Endodermal cell (in vitro differentiated cells): ENCODE results near the gene CLTCL1. TPM values are rescaled to one million over a fixed set of nuclear protein-coding genes. Genes with fewer than 3 reads are reported as not detected.

Experiments used
- DNase-seq: peaks from one replicate; pipeline ENCODE4 v3.0.0-alpha.2; 2017
- H3K27ac ChIP-seq: 2 replicates; pipeline ENCODE4 v1.5.1; 2013; ENCODE audit warnings: mild to moderate bottlenecking, low read depth, low read length, moderate library complexity
- H3K27me3 ChIP-seq: 2 replicates; pipeline ENCODE4 v1.6.1; 2013; ENCODE audit warnings: mild to moderate bottlenecking, low read length, moderate library complexity; ENCODE audit not compliant: insufficient read depth, control insufficient read depth, poor library complexity, severe bottlenecking
- H3K36me3 ChIP-seq: 2 replicates; pipeline ENCODE4 v1.7.0; 2013; ENCODE audit warnings: mild to moderate bottlenecking, low read length, moderate library complexity; ENCODE audit not compliant: control insufficient read depth, insufficient read depth
- H3K4me1 ChIP-seq: one replicate; pipeline ENCODE4 v1.7.0; 2013; ENCODE audit warnings: low read length; ENCODE audit not compliant: control insufficient read depth, insufficient read depth
- H3K4me3 ChIP-seq: 2 replicates; pipeline ENCODE4 v1.5.1; 2013; ENCODE audit warnings: mild to moderate bottlenecking, low read length, moderate library complexity
- H3K9ac ChIP-seq: 2 replicates; pipeline ENCODE4 v1.6.1; 2013; ENCODE audit warnings: mild to moderate bottlenecking, low read length, moderate library complexity; ENCODE audit not compliant: poor library complexity, severe bottlenecking; ENCODE audit errors: extremely low read depth
- H3K9me3 ChIP-seq: 2 replicates; pipeline ENCODE4 v1.6.1; 2013; ENCODE audit warnings: mild to moderate bottlenecking, low read length, moderate library complexity; ENCODE audit not compliant: control insufficient read depth
- H3K27ac Mint-ChIP-seq: 2 replicates; pipeline ENCODE4 v1.8.0; 2020; ENCODE audit warnings: mixed read lengths
- H3K27me3 Mint-ChIP-seq: 2 replicates; pipeline ENCODE4 v1.8.0; 2021; ENCODE audit warnings: mild to moderate bottlenecking, mixed read lengths; ENCODE audit not compliant: insufficient read depth
- H3K36me3 Mint-ChIP-seq: 2 replicates; pipeline ENCODE4 v1.8.0; 2020; ENCODE audit warnings: low read depth, mixed read lengths
- H3K4me1 Mint-ChIP-seq: 2 replicates; pipeline ENCODE4 v1.8.0; 2020; ENCODE audit warnings: mixed read lengths
- H3K4me3 Mint-ChIP-seq: 2 replicates; pipeline ENCODE4 v1.8.0; 2020; ENCODE audit warnings: mild to moderate bottlenecking, moderate library complexity, mixed read lengths
- H3K9me3 Mint-ChIP-seq: 2 replicates; pipeline ENCODE4 v1.8.0; 2020; ENCODE audit warnings: mild to moderate bottlenecking, mixed read lengths
- WGBS, 2 experiments: methylation state at CpG; one replicate each; pipeline versions ENCODE4 v1.1.5 to v1.1.7; 2013; ENCODE audit warnings: missing lambda C conversion rate in 2 of 2, mixed read lengths in 1 of 2; ENCODE audit not compliant: insufficient coverage in 1 of 2, insufficient read length in 1 of 2; 5-methylcytosine and 5-hydroxymethylcytosine counted together
- total RNA-seq, 2 donors: library from RNA; stranded (reverse); fragmentation: NEBNext Ultra II Directional in 1 of 2; extraction: Animal tissue kit (Norgen Biotek cat#: 25700) in 1 of 2; gene quantifications; 2 replicates in 1 of 2; 3 replicates in 1 of 2; pipeline ENCODE4 v1.2.1, GENCODE V29; 2021
- TF ChIP-seq, protein P1 (sequence below): fragments of 200-600 bp; sonication (generic); conservative IDR thresholded peaks from 2 replicates; pipeline ENCODE4 v1.5.0; 2021; ENCODE audit warnings: antibody characterized with exemption, mild to moderate bottlenecking

Gene CLTCL1
- total RNA-seq, 2 donors from 2014 or later, result 11.8 to 14.4 TPM

DNA sequence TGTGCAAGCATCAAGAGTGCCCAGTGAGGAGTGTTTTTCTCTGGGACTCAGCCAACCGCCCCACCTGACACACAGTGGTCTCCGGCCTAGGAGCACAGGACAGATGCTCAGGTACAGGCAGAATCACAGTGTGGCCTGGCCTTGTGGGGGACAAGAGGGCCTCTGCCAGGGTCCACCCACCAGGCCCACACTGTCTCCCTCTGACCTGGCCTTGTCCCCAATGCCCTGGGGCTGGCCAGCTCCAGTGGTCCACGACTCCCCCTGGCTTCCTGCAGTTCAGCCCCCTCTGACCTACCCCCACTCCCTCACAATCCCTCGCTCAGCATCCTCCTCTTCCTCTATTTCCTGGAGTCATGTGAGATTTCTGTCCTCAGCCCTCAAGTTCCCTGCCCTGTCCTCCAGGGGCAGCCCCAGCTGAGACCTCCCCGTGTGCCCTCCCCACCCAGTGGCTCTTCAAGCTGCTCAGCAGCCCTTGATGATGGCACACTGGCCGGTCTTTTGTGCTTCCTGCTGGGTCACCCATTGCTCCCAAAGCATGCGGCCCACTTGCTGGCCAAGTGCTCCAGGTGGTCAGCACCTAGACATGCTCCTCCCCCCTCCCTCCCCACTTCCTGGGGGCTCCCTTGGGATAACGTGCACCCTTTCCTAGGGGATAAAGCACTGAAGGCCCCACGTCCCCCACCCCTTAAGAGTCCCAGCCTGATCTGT lies 158.7 kb downstream of the CLTCL1 start:
- H3K4me1 Mint-ChIP-seq, result no peaks in the 10 kb centered on the region
- H3K4me3 ChIP-seq, result no peak overlapping the region
- H3K27ac ChIP-seq, result no peak overlapping the region
- H3K27me3 Mint-ChIP-seq, result no peaks in the 10 kb centered on the region
- no peaks in the 10 kb centered on the region for H3K4me1 ChIP-seq
- TF ChIP-seq, protein P1, sequence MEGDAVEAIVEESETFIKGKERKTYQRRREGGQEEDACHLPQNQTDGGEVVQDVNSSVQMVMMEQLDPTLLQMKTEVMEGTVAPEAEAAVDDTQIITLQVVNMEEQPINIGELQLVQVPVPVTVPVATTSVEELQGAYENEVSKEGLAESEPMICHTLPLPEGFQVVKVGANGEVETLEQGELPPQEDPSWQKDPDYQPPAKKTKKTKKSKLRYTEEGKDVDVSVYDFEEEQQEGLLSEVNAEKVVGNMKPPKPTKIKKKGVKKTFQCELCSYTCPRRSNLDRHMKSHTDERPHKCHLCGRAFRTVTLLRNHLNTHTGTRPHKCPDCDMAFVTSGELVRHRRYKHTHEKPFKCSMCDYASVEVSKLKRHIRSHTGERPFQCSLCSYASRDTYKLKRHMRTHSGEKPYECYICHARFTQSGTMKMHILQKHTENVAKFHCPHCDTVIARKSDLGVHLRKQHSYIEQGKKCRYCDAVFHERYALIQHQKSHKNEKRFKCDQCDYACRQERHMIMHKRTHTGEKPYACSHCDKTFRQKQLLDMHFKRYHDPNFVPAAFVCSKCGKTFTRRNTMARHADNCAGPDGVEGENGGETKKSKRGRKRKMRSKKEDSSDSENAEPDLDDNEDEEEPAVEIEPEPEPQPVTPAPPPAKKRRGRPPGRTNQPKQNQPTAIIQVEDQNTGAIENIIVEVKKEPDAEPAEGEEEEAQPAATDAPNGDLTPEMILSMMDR, result no peak
- H3K36me3 ChIP-seq, result peaks cover 30% of the 10 kb centered on the region
- no peak overlapping the region for H3K27ac Mint-ChIP-seq
- no peak for DNase-seq
- no peaks in the 10 kb centered on the region for H3K9me3 ChIP-seq
- no peak overlapping the region for H3K4me3 Mint-ChIP-seq
- peaks cover 42% of the 10 kb centered on the region for H3K36me3 Mint-ChIP-seq
- no peak overlapping the region for H3K9ac ChIP-seq
- no peaks in the 10 kb centered on the region for H3K27me3 ChIP-seq
- WGBS, 2 experiments, result 93 to 100% methylated on average over 3 to 9 of the region's 9 CpGs
- no peaks in the 10 kb centered on the region for H3K9me3 Mint-ChIP-seq

GRCh38 chr22:19132153-19132552 lies 159.4 kb downstream of the CLTCL1 start:
- Mint-ChIP-seq H3K27me3 (no peaks in the 10 kb centered on the region), H3K9me3 (no peaks in the 10 kb centered on the region)

GRCh38 chr22:19131685-19132015 lies 159.9 kb downstream of the CLTCL1 start:
- Histone ChIP-seq H3K4me3 (no peak overlapping the region), H3K36me3 (peaks cover 19% of the 10 kb centered on the region), H3K27me3 (no peaks in the 10 kb centered on the region), H3K4me1 (no peaks in the 10 kb centered on the region), H3K9me3 (no peaks in the 10 kb centered on the region), H3K27ac (no peak overlapping the region), H3K9ac (no peak overlapping the region)
- TF ChIP-seq, protein P1, result no peak
- Mint-ChIP-seq H3K4me3 (no peak overlapping the region), H3K27me3 (no peaks in the 10 kb centered on the region), H3K9me3 (no peaks in the 10 kb centered on the region), H3K36me3 (peaks cover 30% of the 10 kb centered on the region), H3K4me1 (no peaks in the 10 kb centered on the region), H3K27ac (no peak overlapping the region)
- 95 to 96% methylated on average over 19 of the region's 19 CpGs for WGBS, 2 experiments
- no peak for DNase-seq

More at GRCh38 chr22:19132153-19132552, 159.4 kb downstream of the CLTCL1 start:
- H3K4me3 Mint-ChIP-seq, result no peak overlapping the region
- no peaks in the 10 kb centered on the region for H3K27me3 ChIP-seq
- 91 to 94% methylated on average over 17 to 20 of the region's 20 CpGs for WGBS, 2 experiments
- no peak for DNase-seq
- H3K9ac ChIP-seq, result no peak overlapping the region
- H3K27ac ChIP-seq, result no peak overlapping the region
- peaks cover 35% of the 10 kb centered on the region for H3K36me3 Mint-ChIP-seq
- H3K4me1 Mint-ChIP-seq, result no peaks in the 10 kb centered on the region
- peaks cover 24% of the 10 kb centered on the region for H3K36me3 ChIP-seq
- TF ChIP-seq, protein P1, result no peak
- H3K9me3 ChIP-seq, result no peaks in the 10 kb centered on the region
- H3K4me3 ChIP-seq, result no peak overlapping the region
- H3K27ac Mint-ChIP-seq, result no peak overlapping the region
- no peaks in the 10 kb centered on the region for H3K4me1 ChIP-seq
